ENCODE data around the gene ZSCAN30. TPM values are rescaled to one million over a fixed set of nuclear protein-coding genes. Genes with fewer than 3 reads are reported as not detected.

ZSCAN30 gene
- total and polyA plus RNA-seq, 9 of the 15 experiments (the other 6 are each of a cell fraction or from before 2014, with no cell fraction given) = 4.6 to 13.6 (median 10.8) TPM

- Histone ChIP-seq H3K27me3 (ENCODE audit: control insufficient read depth in 2 of 2, insufficient read depth in 2 of 2, low read length in 2 of 2) (no peaks in the 10 kb centered on the region), H3K9me3 (replicated peaks; ENCODE audit: control insufficient read depth, insufficient read depth, low read depth, low read length) (no peaks in the 10 kb centered on the region), H3K79me2 (ENCODE audit: control insufficient read depth, insufficient read depth, low read length) (peaks cover 8% of the 10 kb centered on the region), H3K36me3 (ENCODE audit: control insufficient read depth, insufficient read depth, low read length) (no peaks in the 10 kb centered on the region), H3K4me2 (ENCODE audit: insufficient read depth, low read length) (no peak overlapping the region), H3K27ac (ENCODE audit: extremely low read depth, low read depth, low read length) (no peak overlapping the region), H2AFZ (ENCODE audit: low read depth, low read length) (no peak overlapping the region), H3K9ac (ENCODE audit: insufficient read depth in 1 of 2, low read depth in 2 of 2, low read length in 2 of 2) (no peak overlapping the region), H3K4me3 (no peak overlapping the region), H3K9me1 (ENCODE audit: control insufficient read depth, insufficient read depth, low read length) (no peaks in the 10 kb centered on the region), H3K4me1 (replicated peaks in 1 of 2; ENCODE audit: control insufficient read depth in 2 of 2, insufficient read depth in 2 of 2, low read length in 2 of 2) (peaks cover 3 to 11% of the 10 kb centered on the region in 2 experiments), H4K20me1 (replicated peaks; ENCODE audit: control insufficient read depth, insufficient read depth, low read length) (no peaks in the 10 kb centered on the region)
- ChIA-PET POLR2A (no interaction called here), CTCF (ENCODE audit: low intra/inter-chr PET ratio) (no interaction called here)
- BruUV-seq (replicated peaks) = no TSS peak
- 65% methylated on average over 1 of the region's 1 CpG for WGBS (ENCODE audit: insufficient coverage, low coverage, missing lambda C conversion rate)
- intact Hi-C loops (cut with micrococcal nuclease) = loop anchor here (10.0 kb wide), 2 partner anchors 518 to 718 kb away; no protein-coding TSS in a partner anchor
- no peak for FAIRE-seq
- no peak for ATAC-seq
- no peak for DNase-seq (ENCODE audit: extremely low read depth in 1 of 4, low spot score in 3 of 4)
- in situ Hi-C loops (cut with MboI) = no loop called here
- TF ChIP-seq DEAF1 (CRISPR knock-in tag; IDR thresholded peaks at IDR 0.05) (no peak), ARID4B (CRISPR knock-in tag; IDR thresholded peaks at IDR 0.05) (no peak), ZKSCAN1 (IDR thresholded peaks at IDR 0.05; ENCODE audit: low read depth, low read length) (no peak), FOXJ2 (tag; IDR thresholded peaks at IDR 0.05) (peak; percentile 95), MAFG (tag; conservative IDR thresholded peaks at IDR 0.05) (peak; percentile 43; the same call in 1 of the 2 replicates)
Observed at GRCh38 chr18:35236571-35237363, 53.3 kb downstream of the ZSCAN30 start.

Measured in K562 (cell line).